Vagina (tissue), 2 donors: ENCODE measurements around the gene KRTAP10-3. TPM values are rescaled to one million over a fixed set of nuclear protein-coding genes. Genes with fewer than 3 reads are reported as not detected.

Source experiments
- DNase-seq, 2 donors: peaks; one replicate each; pipeline ENCODE4 v3.0.0-alpha.2; 2017; ENCODE audit errors: extremely low spot score in 2 of 2
- H3K27ac ChIP-seq: fragments of 200-600 bp; sonication (generic); one replicate; pipeline ENCODE4 v1.5.1; 2019
- H3K27me3 ChIP-seq: fragments of 200-600 bp; sonication (generic); one replicate; pipeline ENCODE4 v1.5.1; 2019
- H3K36me3 ChIP-seq, 2 donors: fragments of 200-600 bp; sonication (generic); one replicate each; pipeline ENCODE4 v1.5.1; 2017 to 2019
- H3K4me1 ChIP-seq: fragments of 200-600 bp; sonication (generic); one replicate; pipeline ENCODE4 v1.5.1; 2019
- H3K4me3 ChIP-seq, 2 donors: fragments of 200-600 bp; sonication (generic); 1 replicate in 1 of 2; 2 replicates in 1 of 2; pipeline ENCODE4 v1.5.1; 2016 to 2019
- H3K9me3 ChIP-seq: fragments of 200-600 bp; sonication (generic); one replicate; pipeline ENCODE4 v1.5.1; 2019
- POLR2A ChIP-seq, 2 donors: fragments of 450-650 bp; IDR thresholded peaks; one replicate each; pipeline ENCODE4 v1.6.1; 2017; ENCODE audit warnings: antibody characterized with exemption in 2 of 2, mild to moderate bottlenecking in 2 of 2, moderate library complexity in 2 of 2
- POLR2AphosphoS5 ChIP-seq, 2 donors: sonication (generic); formaldehyde crosslinking; IDR thresholded peaks; one replicate each; pipeline ENCODE4 v1.9.0; 2017; ENCODE audit warnings: antibody characterized with exemption in 2 of 2, mild to moderate bottlenecking in 2 of 2, low read depth in 1 of 2; ENCODE audit not compliant: insufficient read depth in 1 of 2
- intact Hi-C: fragments of 100-400 bp; cut with DNase I; formaldehyde crosslinking; loops from one replicate; pipeline ENCODE4 v1.15.1; 2023
- total RNA-seq: library from RNA; depleted of rRNA; stranded (reverse); fragments of >200 nt; gene quantifications from one replicate; pipeline ENCODE4 v1.2.3, GENCODE V29; 2016
- TF ChIP-seq, protein P1 (sequence below), 3 experiments: fragments of 450-650 bp in 2 of 3; fragments of 200-600 bp in 1 of 3; sonication (generic) in 1 of 3; IDR thresholded peaks; one replicate each; pipeline ENCODE4 v1.5.1; 2017 to 2019; ENCODE audit warnings: antibody characterized with exemption in 3 of 3, mild to moderate bottlenecking in 2 of 3, moderate library complexity in 2 of 3

Gene KRTAP10-3
- total RNA-seq, 1 donor from 2014 or later = not detected

DNA sequence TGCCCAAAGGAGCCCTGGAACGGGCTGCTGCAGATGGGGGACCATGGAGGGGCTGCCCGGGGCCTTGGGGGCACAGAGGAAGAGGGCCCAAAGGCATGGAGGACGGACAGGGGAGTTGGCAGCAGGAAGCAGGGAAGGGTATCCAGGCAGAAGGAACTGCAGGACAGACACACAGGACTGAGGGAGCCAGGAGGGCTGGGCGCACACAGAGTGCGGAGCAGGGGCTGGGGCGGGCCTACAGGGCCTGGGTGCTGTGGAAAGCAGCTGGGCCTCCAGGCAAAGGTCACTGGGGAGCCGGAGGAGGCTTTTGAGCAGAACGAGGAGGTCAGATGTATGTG is 46.7 kb downstream of the KRTAP10-3 start:
- H3K9me3 ChIP-seq = no peaks in the 10 kb centered on the region
- H3K36me3 ChIP-seq = no peaks in the 10 kb centered on the region
- no peak overlapping the region for H3K4me3 ChIP-seq
- no peaks in the 10 kb centered on the region for H3K27me3 ChIP-seq
- DNase-seq = no peak
- intact Hi-C loops = no loop called here
- TF ChIP-seq, protein P1, sequence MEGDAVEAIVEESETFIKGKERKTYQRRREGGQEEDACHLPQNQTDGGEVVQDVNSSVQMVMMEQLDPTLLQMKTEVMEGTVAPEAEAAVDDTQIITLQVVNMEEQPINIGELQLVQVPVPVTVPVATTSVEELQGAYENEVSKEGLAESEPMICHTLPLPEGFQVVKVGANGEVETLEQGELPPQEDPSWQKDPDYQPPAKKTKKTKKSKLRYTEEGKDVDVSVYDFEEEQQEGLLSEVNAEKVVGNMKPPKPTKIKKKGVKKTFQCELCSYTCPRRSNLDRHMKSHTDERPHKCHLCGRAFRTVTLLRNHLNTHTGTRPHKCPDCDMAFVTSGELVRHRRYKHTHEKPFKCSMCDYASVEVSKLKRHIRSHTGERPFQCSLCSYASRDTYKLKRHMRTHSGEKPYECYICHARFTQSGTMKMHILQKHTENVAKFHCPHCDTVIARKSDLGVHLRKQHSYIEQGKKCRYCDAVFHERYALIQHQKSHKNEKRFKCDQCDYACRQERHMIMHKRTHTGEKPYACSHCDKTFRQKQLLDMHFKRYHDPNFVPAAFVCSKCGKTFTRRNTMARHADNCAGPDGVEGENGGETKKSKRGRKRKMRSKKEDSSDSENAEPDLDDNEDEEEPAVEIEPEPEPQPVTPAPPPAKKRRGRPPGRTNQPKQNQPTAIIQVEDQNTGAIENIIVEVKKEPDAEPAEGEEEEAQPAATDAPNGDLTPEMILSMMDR (IDR thresholded peaks at IDR 0.05) = no peak
- TF ChIP-seq POLR2AphosphoS5 (IDR thresholded peaks at IDR 0.05; ENCODE audit: insufficient read depth in 1 of 2, low read depth in 1 of 2) (no peak), POLR2A (IDR thresholded peaks at IDR 0.05) (no peak)
- H3K4me1 ChIP-seq = peaks cover 11% of the 10 kb centered on the region
- no peak overlapping the region for H3K27ac ChIP-seq

DNA sequence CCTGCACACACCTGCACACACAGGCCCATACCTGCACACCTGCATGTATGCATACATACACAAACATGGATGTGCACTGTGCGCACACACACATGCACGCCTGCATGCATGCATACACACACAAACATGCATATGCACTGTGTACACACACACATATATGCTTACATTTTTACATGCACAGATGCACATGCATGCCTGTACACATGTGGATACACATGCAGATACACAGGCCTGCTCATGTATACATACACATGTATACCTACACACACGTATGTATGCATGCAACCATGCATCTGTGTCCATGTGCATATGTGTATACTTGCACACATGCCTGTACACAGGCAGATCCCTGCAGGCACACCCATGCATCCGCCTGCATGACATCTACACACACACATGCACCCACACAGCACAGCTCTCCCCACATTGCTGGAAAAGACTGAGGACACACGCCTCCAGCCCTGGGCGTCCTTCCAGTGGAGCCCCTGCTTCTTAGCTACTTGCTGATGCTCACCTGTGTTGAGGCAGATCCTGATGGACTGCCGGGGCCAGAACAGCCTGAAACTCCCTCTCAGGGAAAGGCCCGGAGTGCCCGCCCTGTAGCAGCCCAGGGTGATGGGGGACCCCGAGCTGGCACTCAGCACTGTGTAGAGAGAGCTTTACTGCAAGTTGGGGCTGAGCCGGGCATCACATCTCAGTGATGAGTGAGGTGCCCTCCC is 47.2 kb downstream of the KRTAP10-3 start:
- intact Hi-C loops = no loop called here
- Histone ChIP-seq H3K9me3 (no peaks in the 10 kb centered on the region), H3K27ac (no peak overlapping the region), H3K4me3 (no peak overlapping the region), H3K36me3 (no peaks in the 10 kb centered on the region), H3K4me1 (peaks cover 11% of the 10 kb centered on the region), H3K27me3 (no peaks in the 10 kb centered on the region)
- TF ChIP-seq POLR2AphosphoS5 (IDR thresholded peaks at IDR 0.05; ENCODE audit: insufficient read depth in 1 of 2, low read depth in 1 of 2) (no peak), POLR2A (IDR thresholded peaks at IDR 0.05) (no peak)
- TF ChIP-seq, protein P1 (IDR thresholded peaks at IDR 0.05) = no peak
- no peak for DNase-seq

DNA sequence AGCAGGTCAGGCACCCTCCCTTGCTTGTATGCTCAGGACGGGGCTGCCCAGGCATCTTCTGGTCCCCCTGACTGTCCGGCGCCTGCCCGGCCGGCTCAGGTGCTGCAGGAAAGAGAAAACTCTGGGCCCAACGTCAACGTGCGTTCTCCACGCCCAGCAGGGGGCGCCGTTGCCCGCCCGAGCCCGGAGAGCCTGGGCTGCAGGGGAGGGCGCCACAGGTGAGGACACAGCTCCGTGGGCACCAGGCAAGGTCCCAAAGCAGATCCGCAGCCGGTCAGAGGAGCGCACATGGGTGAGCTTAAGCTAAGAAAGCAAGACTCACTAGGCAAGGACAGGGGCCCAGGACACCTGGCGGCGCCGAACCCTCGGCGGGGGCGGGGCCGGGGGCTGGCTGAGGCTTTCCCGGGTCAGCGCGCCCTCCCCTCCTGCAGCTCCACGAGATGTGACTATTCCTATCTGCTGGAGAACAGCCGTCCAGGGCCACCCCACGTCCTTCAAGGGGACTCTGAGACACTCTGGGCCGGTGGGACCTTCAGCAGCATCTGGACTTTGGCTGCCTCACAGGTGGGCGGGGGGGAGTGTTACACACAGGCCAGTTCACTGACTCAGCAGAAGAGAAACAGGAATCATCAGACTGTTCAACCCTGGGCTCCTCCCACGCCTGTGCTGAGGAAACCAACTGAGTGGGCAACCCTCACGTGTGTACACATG is 47.9 kb downstream of the KRTAP10-3 start:
- intact Hi-C loops = no loop called here
- no peak for DNase-seq
- Histone ChIP-seq H3K27me3 (no peaks in the 10 kb centered on the region), H3K9me3 (no peaks in the 10 kb centered on the region), H3K27ac (no peak overlapping the region), H3K4me1 (peaks cover 11% of the 10 kb centered on the region), H3K36me3 (no peaks in the 10 kb centered on the region), H3K4me3 (peak overlapping the region in 1 of 2 donors; percentile 20)
- TF ChIP-seq, protein P1 (IDR thresholded peaks at IDR 0.05) = peak; percentile 46 to 54 (median 54)
- TF ChIP-seq POLR2A (IDR thresholded peaks at IDR 0.05) = no peak

DNA sequence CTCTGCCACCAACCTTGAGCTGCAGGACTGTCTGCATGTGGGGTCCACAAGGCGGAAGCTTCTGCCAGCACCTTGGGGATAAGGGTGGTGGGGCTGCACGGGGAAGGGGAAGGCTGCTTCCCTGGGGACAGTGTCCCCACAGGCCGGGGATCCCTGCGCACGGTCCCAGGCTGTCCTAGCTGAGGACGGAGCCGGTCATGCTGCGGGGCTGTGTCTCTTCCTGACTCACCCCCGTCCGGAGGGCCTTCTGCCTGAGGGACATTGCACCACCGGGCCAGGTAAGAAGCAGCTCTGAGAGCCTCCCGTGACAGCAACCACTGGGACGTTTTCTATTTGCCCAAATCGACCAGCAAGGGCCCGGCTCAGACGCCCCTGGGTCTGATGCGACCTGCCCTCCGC is 48.5 kb downstream of the KRTAP10-3 start:
- H3K27ac ChIP-seq = no peak overlapping the region
- H3K36me3 ChIP-seq = no peaks in the 10 kb centered on the region
- DNase-seq = no peak
- intact Hi-C loops = no loop called here
- no peak for TF ChIP-seq POLR2A (IDR thresholded peaks at IDR 0.05)
- TF ChIP-seq, protein P1 (IDR thresholded peaks at IDR 0.05) = no peak
- TF ChIP-seq POLR2AphosphoS5 (IDR thresholded peaks at IDR 0.05; ENCODE audit: insufficient read depth in 1 of 2, low read depth in 1 of 2) = no peak
- H3K4me1 ChIP-seq = peaks cover 11% of the 10 kb centered on the region
- no peaks in the 10 kb centered on the region for H3K27me3 ChIP-seq
- no peak overlapping the region for H3K4me3 ChIP-seq
- no peaks in the 10 kb centered on the region for H3K9me3 ChIP-seq

DNA sequence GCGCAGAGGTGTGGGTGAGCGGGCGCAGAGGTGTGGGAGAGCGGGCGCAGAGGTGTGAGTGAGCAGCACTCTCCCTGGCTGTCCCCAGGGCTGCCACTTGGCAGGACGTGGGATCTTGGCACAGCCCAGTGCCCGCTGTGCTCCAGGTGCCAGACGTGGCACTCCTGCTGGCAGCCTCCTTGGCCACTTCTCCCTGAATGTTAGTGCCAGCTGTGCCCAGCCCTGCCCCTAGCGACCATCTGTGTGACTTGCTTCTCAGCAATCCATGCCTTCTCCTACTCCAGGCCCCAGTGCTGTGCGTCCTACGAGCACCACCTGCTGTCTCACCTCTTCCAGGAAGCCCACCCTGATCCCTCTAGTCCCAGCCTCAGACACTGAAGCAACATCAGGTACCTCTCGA is 49.1 kb downstream of the KRTAP10-3 start:
- DNase-seq = no peak
- TF ChIP-seq POLR2AphosphoS5 (IDR thresholded peaks at IDR 0.05; ENCODE audit: insufficient read depth in 1 of 2, low read depth in 1 of 2) (no peak), POLR2A (IDR thresholded peaks at IDR 0.05) (no peak)
- TF ChIP-seq, protein P1 (IDR thresholded peaks at IDR 0.05) = no peak
- intact Hi-C loops = no loop called here
- H3K27ac ChIP-seq = no peak overlapping the region
- no peaks in the 10 kb centered on the region for H3K27me3 ChIP-seq
- H3K4me3 ChIP-seq = no peak overlapping the region
- peaks cover 11% of the 10 kb centered on the region for H3K4me1 ChIP-seq
- no peaks in the 10 kb centered on the region for H3K36me3 ChIP-seq
- H3K9me3 ChIP-seq = no peaks in the 10 kb centered on the region
